Measurements from ENCODE around the gene KCND2. TPM values are rescaled to one million over a fixed set of nuclear protein-coding genes. Genes with fewer than 3 reads are reported as not detected.
A peak's percentile ranks its signal among the peaks of the same experiment; 100 is the strongest.

KCND2 gene
- total RNA-seq, 4 donors from 2014 or later: 0.96 to 3.8 (median 1.7) TPM

DNA sequence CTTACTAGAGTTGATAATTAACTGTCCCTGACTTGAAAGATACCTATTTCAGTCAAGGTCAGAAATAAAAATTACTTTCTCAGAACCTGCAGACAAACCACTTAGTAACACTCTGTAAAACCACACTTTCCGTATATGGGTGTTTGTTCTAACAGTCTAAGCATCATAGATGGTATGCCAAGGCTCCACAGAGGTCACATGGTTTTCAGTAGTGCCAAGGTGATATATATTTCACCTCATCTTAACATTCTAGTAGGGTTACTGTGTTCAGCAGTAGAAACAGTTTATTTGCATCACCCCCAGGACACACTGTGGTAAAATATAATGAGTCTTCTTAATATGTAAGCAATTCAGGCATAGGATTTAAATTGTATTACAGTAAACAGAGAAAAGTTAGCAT is 61.5 kb downstream of the KCND2 start:
- DNase-seq (ENCODE audit: low spot score) (no peak), ATAC-seq (ENCODE audit: low FRiP score) (no peak)
- TF ChIP-seq, protein P1, sequence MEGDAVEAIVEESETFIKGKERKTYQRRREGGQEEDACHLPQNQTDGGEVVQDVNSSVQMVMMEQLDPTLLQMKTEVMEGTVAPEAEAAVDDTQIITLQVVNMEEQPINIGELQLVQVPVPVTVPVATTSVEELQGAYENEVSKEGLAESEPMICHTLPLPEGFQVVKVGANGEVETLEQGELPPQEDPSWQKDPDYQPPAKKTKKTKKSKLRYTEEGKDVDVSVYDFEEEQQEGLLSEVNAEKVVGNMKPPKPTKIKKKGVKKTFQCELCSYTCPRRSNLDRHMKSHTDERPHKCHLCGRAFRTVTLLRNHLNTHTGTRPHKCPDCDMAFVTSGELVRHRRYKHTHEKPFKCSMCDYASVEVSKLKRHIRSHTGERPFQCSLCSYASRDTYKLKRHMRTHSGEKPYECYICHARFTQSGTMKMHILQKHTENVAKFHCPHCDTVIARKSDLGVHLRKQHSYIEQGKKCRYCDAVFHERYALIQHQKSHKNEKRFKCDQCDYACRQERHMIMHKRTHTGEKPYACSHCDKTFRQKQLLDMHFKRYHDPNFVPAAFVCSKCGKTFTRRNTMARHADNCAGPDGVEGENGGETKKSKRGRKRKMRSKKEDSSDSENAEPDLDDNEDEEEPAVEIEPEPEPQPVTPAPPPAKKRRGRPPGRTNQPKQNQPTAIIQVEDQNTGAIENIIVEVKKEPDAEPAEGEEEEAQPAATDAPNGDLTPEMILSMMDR (IDR thresholded peaks at IDR 0.05): no peak

- no peak for ATAC-seq (ENCODE audit: low FRiP score)
- TF ChIP-seq, protein P1 (IDR thresholded peaks at IDR 0.05): no peak
- DNase-seq (ENCODE audit: low spot score): no peak
Observed at GRCh38 chr7:120337308-120337907, 64.4 kb downstream of the KCND2 start.

DNA sequence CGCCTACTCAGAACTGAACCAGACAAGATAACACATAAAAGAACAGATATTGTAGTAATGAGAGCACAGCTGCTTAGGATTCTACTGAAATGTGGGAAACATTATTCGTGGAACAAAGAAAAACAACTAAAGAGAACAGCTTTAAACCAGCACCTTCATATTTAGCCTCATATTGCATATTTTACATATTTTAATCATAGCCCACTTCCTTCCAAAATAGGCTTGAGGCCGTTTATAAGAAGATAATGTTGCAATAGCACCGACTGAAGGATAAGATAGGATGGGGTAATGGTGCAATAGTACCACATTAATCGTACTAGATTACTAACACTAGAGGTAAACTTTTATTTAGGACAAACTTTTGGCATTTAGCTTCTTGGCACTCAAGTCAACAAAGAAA is 71.3 kb downstream of the KCND2 start:
- TF ChIP-seq, protein P1 (IDR thresholded peaks at IDR 0.05): no peak
- ATAC-seq (ENCODE audit: low FRiP score): peak; percentile 37
- no peak for DNase-seq (ENCODE audit: low spot score)

DNA sequence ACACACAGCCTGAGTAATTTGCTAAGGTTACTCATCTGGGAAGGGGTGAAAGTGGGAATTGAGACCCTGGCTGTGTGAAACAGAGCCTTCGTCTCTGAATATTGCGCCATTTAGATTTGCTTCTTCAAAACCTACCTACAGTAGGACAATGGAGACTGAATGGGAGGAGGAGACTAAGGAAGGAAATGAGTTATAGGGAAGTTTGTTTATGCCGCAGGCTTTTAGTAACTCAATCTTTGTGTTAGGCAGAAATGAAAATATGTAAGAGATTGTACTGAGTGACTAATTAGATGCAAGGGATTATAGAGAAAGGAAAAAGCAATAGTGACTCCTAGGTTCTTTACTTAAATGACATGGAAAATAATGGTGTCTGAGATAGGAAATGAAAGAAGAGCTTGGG is 80.2 kb downstream of the KCND2 start:
- TF ChIP-seq, protein P1 (IDR thresholded peaks at IDR 0.05): no peak
- no peak for ATAC-seq (ENCODE audit: low FRiP score)
- DNase-seq (ENCODE audit: low spot score): no peak

GRCh38 chr7:120360918-120361317 is 87.9 kb downstream of the KCND2 start:
- no peak for ATAC-seq (ENCODE audit: low FRiP score)
- no peak for DNase-seq (ENCODE audit: low spot score)
- TF ChIP-seq, protein P1 (IDR thresholded peaks at IDR 0.05): no peak

DNA sequence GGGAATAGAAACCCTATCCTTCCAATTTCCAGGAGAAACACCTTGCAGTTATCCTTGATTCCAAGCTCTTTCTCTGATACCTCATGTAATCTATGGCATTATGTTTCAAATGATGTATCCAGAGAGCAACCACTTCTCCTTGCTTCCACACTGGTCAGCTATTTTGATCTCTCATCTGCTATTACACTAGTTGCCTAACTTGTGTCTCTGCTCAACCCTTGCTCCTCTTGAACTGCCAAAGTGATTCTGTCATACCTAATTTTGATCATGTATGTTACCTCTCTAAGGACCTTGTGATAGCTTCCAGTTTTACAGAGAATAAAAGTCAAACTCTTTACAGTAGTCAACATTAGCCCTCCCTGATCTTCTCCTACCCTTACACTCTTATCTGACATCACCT is 90.4 kb downstream of the KCND2 start:
- TF ChIP-seq, protein P1 (IDR thresholded peaks at IDR 0.05): no peak
- DNase-seq (ENCODE audit: low spot score) (no peak), ATAC-seq (ENCODE audit: low FRiP score) (no peak)

- TF ChIP-seq, protein P1 (IDR thresholded peaks at IDR 0.05): no peak
- no peak for ATAC-seq (ENCODE audit: low FRiP score)
- no peak for DNase-seq (ENCODE audit: low spot score)
Observed at GRCh38 chr7:120370954-120371353, 98.0 kb downstream of the KCND2 start.
